NCI-H1694 (cell line): ENCODE results near the gene ANXA1.
"Not testable (repeated sequence)": the region's sequence is repeated elsewhere in the genome, so short reads cannot be mapped to it uniquely, and the experiment has no call there.

Source experiments
- DNase-seq: peaks from one replicate; lab custom pipeline; 2025; lab: John Stamatoyannopoulos, UW

ANXA1 gene

GRCh38 chr9:73168298-73168934 lies 16.8 kb downstream of the ANXA1 start:
- DNase-seq: no peak

DNA sequence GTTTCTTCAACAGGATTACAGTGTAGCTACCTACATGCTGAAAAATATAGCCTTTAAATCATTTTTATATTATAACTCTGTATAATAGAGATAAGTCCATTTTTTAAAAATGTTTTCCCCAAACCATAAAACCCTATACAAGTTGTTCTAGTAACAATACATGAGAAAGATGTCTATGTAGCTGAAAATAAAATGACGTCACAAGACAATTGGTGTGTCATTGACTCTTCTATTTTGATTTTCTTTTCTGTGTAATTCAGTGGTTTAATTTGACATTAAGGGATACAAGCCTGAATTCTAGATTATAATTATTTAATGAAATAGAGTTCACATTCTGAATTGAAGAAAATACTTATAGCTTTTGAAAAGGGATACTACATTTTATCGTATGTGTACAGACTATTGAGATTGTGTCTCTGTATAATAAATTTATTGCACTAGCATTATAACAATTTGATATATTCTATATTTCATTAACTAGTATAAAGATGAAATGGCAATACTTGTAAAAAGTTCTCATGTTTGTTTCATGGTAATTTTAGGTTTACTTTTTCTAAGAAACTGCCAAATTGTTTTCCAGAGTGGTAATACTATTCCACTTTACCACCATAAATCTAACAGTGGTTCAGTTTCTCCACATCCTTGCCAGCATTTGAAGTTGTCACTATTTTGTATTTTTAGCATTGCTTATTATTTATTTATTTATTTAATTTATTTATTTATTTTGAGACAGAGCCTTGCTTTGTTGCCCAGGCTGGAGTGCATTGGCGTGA lies 18.7 kb downstream of the ANXA1 start:
- DNase-seq: no peak

GRCh38 chr9:73172901-73173215 lies 21.2 kb downstream of the ANXA1 start:
- no peak for DNase-seq

GRCh38 chr9:73173557-73174329 lies 22.1 kb downstream of the ANXA1 start:
- no peak for DNase-seq

GRCh38 chr9:73174330-73174980 lies 22.8 kb downstream of the ANXA1 start:
- DNase-seq: no peak

DNA sequence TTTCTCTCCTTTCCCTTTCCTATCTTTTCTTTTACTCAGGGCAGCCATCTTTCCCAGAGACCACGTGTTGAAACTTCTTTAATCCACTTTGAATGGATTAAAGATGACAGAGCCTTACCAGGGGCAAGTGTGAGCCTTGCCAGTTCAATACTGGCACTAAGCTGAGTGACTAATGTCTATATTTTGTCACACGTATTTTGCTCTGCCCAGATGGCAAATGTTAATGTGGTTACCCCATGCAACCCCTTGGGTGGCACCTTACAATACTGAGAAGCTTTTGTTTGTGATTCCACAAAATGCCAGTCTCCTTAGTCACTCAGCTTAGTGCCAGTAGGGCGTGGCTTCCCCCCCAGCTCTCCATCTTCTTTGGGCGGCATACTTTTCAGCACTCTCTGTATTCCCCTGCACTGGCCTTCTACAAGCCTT lies 24.8 kb downstream of the ANXA1 start:
- DNase-seq: no peak

DNA sequence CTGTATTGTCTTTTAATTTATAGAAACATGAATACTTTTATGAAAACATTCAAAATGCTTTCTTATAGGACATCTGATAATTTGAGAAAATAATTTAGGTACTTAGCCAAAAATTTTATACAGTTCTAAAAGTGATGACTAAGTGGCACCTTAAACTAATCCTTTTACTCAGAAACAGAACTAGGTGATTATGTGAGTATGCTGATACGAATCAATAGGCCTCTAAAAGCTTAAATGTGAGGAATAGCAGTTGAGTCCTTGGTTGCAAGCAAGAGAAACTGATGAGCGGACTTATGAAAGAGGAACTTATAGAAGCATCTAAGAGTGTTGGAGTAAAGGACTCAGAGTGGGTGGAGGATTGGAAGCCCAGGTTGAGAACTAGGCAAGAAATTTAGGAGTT lies 26.4 kb downstream of the ANXA1 start:
- DNase-seq: no peak

GRCh38 chr9:73179589-73179988 lies 27.9 kb downstream of the ANXA1 start:
- no peak for DNase-seq

GRCh38 chr9:73180403-73180802 lies 28.7 kb downstream of the ANXA1 start:
- DNase-seq: no peak

DNA sequence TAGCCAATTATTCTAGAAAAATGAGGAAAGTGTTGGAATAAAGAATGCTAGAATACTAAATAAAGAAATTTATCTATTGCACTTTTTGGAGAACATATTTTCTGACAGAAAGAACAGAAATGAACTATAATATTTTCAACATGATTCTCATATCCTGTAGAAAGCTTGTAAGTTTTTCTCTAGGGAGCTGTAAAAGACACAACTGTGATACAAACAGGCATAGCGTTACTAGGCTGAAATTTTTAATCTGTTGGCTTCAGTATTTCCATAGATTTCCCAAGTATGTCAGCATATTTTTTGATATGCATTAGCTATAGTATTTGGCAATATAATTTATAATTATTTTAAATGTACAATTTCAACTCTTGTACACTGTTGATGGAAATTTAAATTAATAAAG lies 31.3 kb downstream of the ANXA1 start:
- no peak for DNase-seq

DNA sequence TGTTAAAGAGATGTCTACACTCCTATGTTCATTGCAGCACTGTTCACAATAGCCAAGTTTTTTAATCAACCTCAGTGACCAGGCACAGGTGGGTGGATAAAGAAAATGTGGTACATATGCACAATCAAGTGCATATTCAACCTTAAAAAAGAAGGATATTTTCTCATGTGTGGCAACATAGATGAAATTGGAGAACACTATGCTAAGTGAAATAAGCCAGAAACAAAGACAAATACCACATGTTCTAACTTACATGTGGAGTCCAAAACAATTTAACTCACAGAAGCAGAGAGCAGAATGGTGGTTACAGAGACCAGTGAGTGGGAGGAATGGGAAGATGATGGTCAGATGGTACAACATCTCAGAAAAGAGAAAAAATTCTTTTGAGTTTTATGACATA lies 31.8 kb downstream of the ANXA1 start:
- no peak for DNase-seq

DNA sequence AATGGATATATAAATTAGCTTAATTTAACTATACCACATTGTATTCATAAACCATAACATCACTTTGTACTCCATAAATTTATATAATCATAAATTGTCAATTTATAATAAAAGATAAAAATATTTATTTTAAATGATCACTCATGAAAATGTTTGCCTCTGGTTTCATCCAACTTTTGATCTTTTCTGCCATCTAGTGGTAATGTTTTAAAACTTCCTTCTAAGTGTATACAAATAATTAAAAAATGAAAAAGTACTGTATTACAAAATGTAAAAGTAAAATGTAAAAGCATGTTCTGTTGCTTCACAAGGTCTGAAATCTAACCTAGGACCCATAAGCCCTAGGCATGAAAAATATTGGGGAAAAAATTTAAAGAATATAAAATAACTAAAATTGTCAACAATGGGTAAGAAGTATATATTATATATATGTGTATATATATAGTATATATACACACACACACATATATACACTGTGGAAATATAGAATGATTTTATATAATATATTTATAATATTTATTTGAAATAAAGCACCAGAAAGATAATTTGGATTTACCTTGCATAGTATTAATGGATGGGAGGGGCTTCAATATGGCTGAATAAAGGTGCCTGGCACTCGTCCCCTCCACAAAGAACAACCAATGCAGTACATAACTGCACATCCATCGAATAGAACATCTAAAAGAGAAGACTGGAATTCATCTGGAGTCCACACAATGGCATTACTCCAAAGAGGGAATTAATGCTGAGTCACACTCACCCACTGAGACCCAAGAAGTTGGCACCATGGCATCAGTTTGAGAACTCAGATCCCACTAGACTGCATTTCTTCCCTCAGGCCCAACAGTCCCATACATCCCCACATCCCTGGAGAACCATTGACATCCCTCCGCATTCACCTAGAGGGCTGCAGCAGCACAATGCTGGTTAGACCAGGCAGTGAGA lies 32.5 kb downstream of the ANXA1 start:
- peak; percentile 1 for DNase-seq

DNA sequence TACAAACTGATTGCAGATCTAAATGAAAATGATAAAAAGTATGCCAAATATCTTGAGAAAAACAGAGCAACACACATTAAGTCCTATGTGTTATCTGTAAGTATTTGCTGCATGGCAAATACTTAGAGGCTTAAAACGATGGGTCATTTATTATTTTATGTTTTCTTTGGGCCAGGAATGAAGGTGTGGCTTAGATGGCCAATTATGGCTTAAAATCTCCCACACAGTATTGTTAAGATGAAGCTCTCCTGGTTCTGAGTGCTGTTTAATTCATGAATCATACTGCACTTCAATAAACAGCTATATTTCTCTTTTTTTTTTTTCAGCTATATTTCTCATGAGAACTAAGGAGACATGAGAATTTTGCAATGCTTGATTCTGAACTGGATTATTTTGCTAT lies 39.4 kb downstream of the ANXA1 start:
- DNase-seq: not testable (repeated sequence)

GRCh38 chr9:73194284-73194683 lies 42.6 kb downstream of the ANXA1 start:
- no peak for DNase-seq

- DNase-seq: no peak
Observed at GRCh38 chr9:73199448-73199847, 47.8 kb downstream of the ANXA1 start.

- no peak for DNase-seq
Observed at GRCh38 chr9:73199886-73200285, 48.2 kb downstream of the ANXA1 start.

GRCh38 chr9:73200694-73201452 lies 49.2 kb downstream of the ANXA1 start:
- DNase-seq: peak; percentile 25

GRCh38 chr9:73202980-73203379 lies 51.3 kb downstream of the ANXA1 start:
- no peak for DNase-seq

DNA sequence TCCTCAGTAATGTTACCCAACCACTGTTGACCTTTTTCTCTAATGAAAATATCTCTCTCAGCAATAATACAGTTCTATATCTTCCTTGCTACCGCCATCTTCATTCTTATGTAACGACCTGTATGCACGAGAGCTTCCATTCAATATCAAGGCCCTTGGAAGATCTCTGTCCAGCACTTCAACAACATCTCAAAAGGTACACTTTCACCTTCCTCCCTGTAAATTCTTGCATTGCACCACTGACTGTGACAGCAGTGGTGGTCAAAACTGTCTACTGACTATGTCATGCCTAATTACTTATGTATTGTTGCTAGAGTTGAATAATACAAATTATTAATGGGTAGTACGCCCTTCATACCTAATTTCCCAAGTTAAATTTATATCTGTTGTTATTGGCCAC lies 53.3 kb downstream of the ANXA1 start:
- DNase-seq: no peak

DNA sequence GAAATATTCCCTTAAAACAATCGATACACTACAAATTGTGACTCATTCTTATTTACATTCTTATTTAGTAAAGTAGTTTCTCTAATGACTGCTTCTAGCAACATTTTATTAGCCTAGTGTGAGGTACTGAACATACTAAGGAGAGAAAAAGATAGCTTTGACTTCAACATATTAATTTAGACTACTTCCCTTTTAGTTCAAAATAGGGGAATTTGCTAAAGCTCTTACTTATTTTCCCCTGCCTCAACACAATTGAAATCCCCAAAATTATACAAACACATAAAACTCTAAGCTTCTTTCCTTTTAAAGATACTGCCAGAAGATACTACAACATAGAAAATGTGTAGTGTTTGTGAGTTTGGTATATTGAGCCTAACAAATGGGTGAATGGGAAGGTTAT lies 55.2 kb downstream of the ANXA1 start:
- DNase-seq: no peak
